ENCODE measurements around the gene SAE1. TPM values are rescaled to one million over a fixed set of nuclear protein-coding genes. Genes with fewer than 3 reads are reported as not detected.

SAE1 gene
- total and polyA plus RNA-seq, 2 experiments from 2014 or later = 143 to 177 TPM

DNA sequence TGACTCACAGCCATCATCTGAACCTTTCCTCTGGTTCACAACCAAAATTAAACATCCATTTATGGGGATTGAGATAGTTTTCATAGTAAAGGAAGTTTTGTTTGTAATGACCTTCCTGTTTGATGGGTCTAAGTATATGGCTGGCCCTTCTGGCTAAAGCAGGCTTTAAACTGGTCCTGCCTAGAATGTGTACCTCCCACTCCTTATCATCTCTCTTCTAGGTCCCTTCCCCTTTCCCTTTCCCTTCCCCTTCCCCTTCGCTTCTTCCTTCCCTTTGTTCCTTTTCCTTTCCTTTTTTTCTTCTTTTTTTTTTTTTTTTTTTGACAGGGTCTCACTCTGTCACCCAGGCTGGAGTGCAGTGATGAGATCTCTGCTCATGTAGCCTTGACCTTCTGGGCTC, 64.8 kb downstream of the SAE1 start:
- Histone ChIP-seq H3K4me2 (ENCODE audit: unreplicated experiment) (no peak overlapping the region), H3K27me3 (replicated peaks; ENCODE audit: insufficient read depth) (no peaks in the 10 kb centered on the region), H3K4me1 (ENCODE audit: insufficient read depth) (peaks cover 7% of the 10 kb centered on the region), H3K9me2 (ENCODE audit: insufficient read depth) (no peaks in the 10 kb centered on the region), H4K20me1 (ENCODE audit: insufficient read depth) (no peaks in the 10 kb centered on the region), H3K27ac (no peak overlapping the region), H3K79me2 (ENCODE audit: insufficient read depth) (peaks cover 35% of the 10 kb centered on the region), H3K4me3 (no peak overlapping the region), H3F3A (ENCODE audit: insufficient read depth) (peaks cover 6% of the 10 kb centered on the region), H3K9ac (no peak overlapping the region), H2AFZ (no peak overlapping the region), H3K36me3 (ENCODE audit: low read depth) (peaks cover 4% of the 10 kb centered on the region; the same call in 1 of the 2 replicates), H3K9me3 (ENCODE audit: low read depth) (no peaks in the 10 kb centered on the region)
- in situ Hi-C loops (cut with MboI) = no loop called here
- WGBS, 2 experiments (ENCODE audit: low coverage in 1 of 2, low lambda C conversion rate in 2 of 2, missing lambda C conversion rate in 2 of 2) = 80 to 88% methylated on average over 1 of the region's 1 CpG
- DNase-seq = no peak
- TF ChIP-seq EZH2 (IDR thresholded peaks at IDR 0.05; ENCODE audit: insufficient read depth, poor library complexity, severe bottlenecking) (no peak), EZH2phosphoT487 (IDR thresholded peaks at IDR 0.05; ENCODE audit: insufficient read depth, low read depth) (no peak)

DNA sequence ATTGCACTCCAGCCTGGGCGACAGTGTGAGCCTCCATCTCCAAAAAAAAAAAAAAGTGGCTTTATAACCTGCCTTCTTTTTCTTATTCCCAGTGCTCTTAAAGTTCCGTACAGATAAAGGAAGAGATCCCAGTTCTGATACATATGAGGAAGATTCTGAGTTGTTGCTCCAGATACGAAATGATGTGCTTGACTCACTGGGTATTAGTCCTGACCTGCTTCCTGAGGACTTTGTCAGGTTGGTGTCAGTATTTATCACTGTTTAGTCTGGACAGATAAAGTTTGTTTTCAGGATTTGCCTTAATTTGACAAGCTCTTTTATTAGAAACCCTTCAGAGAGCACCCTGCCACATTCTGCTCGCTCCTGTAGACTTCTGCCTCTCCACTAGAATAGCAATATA, 66.5 kb downstream of the SAE1 start:
- no peak overlapping the region for H2AFZ ChIP-seq

DNA sequence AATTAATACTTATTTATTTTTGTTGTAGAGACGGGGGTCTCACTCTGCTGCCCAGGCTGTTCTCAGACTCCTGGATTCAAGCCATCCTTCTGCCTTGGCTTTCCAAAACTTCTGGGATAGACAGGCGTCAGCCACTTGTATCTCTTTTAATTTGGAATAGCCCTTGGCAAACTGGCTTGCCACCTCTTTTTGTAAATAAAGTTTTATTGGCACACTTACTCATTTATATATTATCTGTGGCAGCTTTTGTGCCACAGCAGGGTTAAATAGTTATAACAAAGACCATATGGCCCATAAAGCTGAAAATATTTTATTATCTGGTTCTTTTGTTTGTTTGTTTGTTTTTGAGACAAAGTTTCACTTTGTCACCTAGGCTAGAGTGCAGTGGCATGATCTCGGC, 69.9 kb downstream of the SAE1 start:
- Histone ChIP-seq H3K4me3 (no peak overlapping the region), H3K79me2 (ENCODE audit: insufficient read depth) (no peaks in the 10 kb centered on the region), H3K4me2 (ENCODE audit: unreplicated experiment) (no peak overlapping the region), H3K9ac (no peak overlapping the region), H3F3A (ENCODE audit: insufficient read depth) (no peaks in the 10 kb centered on the region), H4K20me1 (ENCODE audit: insufficient read depth) (no peaks in the 10 kb centered on the region), H3K27me3 (replicated peaks; ENCODE audit: insufficient read depth) (no peaks in the 10 kb centered on the region), H3K9me2 (ENCODE audit: insufficient read depth) (no peaks in the 10 kb centered on the region), H3K4me1 (ENCODE audit: insufficient read depth) (no peaks in the 10 kb centered on the region), H3K36me3 (ENCODE audit: low read depth) (0 out of 2 replicates have a peak, but pooled peaks cover 10% of the 10 kb centered on the region), H3K27ac (no peak overlapping the region), H2AFZ (no peak overlapping the region), H3K9me3 (ENCODE audit: low read depth) (no peaks in the 10 kb centered on the region)
- no peak for TF ChIP-seq EZH2 (IDR thresholded peaks at IDR 0.05; ENCODE audit: insufficient read depth, poor library complexity, severe bottlenecking)
- no peak for TF ChIP-seq EZH2phosphoT487 (IDR thresholded peaks at IDR 0.05; ENCODE audit: insufficient read depth, low read depth)
- no peak for DNase-seq
- in situ Hi-C loops (cut with MboI) = no loop called here
- WGBS, 2 experiments (ENCODE audit: low coverage in 1 of 2, low lambda C conversion rate in 2 of 2, missing lambda C conversion rate in 2 of 2) = 65 to 67% methylated on average over 3 of the region's 3 CpGs

More for the DNA sequence above, 66.5 kb downstream of the SAE1 start:
- Histone ChIP-seq H3K4me2 (ENCODE audit: unreplicated experiment) (no peak overlapping the region), H3K9me3 (ENCODE audit: low read depth) (no peaks in the 10 kb centered on the region), H3K4me3 (no peak overlapping the region), H3K27me3 (replicated peaks; ENCODE audit: insufficient read depth) (no peaks in the 10 kb centered on the region), H3K36me3 (ENCODE audit: low read depth) (0 out of 2 replicates have a peak, but pooled peaks cover 10% of the 10 kb centered on the region), H3K4me1 (ENCODE audit: insufficient read depth) (no peaks in the 10 kb centered on the region), H3K9ac (no peak overlapping the region), H3K79me2 (ENCODE audit: insufficient read depth) (peaks cover 19% of the 10 kb centered on the region), H3K9me2 (ENCODE audit: insufficient read depth) (no peaks in the 10 kb centered on the region), H4K20me1 (ENCODE audit: insufficient read depth) (no peaks in the 10 kb centered on the region), H3F3A (ENCODE audit: insufficient read depth) (no peaks in the 10 kb centered on the region), H3K27ac (no peak overlapping the region)
- TF ChIP-seq EZH2 (IDR thresholded peaks at IDR 0.05; ENCODE audit: insufficient read depth, poor library complexity, severe bottlenecking) (no peak), EZH2phosphoT487 (IDR thresholded peaks at IDR 0.05; ENCODE audit: insufficient read depth, low read depth) (no peak)
- DNase-seq = no peak
- 86% methylated on average over 4 of the region's 4 CpGs for WGBS, 2 experiments (ENCODE audit: low coverage in 1 of 2, low lambda C conversion rate in 2 of 2, missing lambda C conversion rate in 2 of 2)
- in situ Hi-C loops (cut with MboI) = no loop called here

DNA sequence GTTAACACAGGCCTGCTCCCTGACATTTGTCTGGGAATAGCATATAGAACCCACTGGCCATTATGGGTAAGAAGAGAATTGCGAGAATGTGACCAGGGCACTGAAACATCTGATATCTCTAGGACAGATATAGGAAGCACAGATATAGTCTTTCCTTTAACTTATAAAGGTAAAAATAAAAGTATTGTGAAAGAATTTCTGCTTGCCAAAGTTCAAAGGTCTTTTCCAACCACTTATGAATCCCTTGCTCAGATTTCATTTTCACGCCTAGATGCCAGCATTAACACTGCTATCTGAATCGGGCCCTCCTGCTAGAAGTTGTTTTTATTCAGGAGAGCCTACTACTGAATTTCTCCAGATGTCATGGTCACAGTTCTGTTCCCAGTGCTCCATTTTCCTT, 72.6 kb downstream of the SAE1 start:
- Histone ChIP-seq H3K4me3 (no peak overlapping the region), H4K20me1 (ENCODE audit: insufficient read depth) (no peaks in the 10 kb centered on the region), H3K36me3 (ENCODE audit: low read depth) (peaks cover 6% of the 10 kb centered on the region; the same call in 1 of the 2 replicates), H3K27ac (no peak overlapping the region), H3K27me3 (replicated peaks; ENCODE audit: insufficient read depth) (no peaks in the 10 kb centered on the region), H3K4me1 (ENCODE audit: insufficient read depth) (no peaks in the 10 kb centered on the region), H3K9me3 (ENCODE audit: low read depth) (no peaks in the 10 kb centered on the region), H3K4me2 (ENCODE audit: unreplicated experiment) (no peak overlapping the region), H3K79me2 (ENCODE audit: insufficient read depth) (no peaks in the 10 kb centered on the region), H3K9me2 (ENCODE audit: insufficient read depth) (no peaks in the 10 kb centered on the region), H3K9ac (no peak overlapping the region), H3F3A (ENCODE audit: insufficient read depth) (0 out of 2 replicates have a peak, but pooled peaks cover 9% of the 10 kb centered on the region), H2AFZ (no peak overlapping the region)
- TF ChIP-seq EZH2phosphoT487 (IDR thresholded peaks at IDR 0.05; ENCODE audit: insufficient read depth, low read depth) (no peak), EZH2 (IDR thresholded peaks at IDR 0.05; ENCODE audit: insufficient read depth, poor library complexity, severe bottlenecking) (no peak)
- WGBS, 2 experiments (ENCODE audit: low coverage in 1 of 2, low lambda C conversion rate in 2 of 2, missing lambda C conversion rate in 2 of 2) = 64 to 72% methylated on average over 3 of the region's 3 CpGs
- no peak for DNase-seq
- in situ Hi-C loops (cut with MboI) = no loop called here
